Peyer's patch (tissue), 4 donors: ENCODE data around the gene SLC6A7. TPM values are rescaled to one million over a fixed set of nuclear protein-coding genes. Genes with fewer than 3 reads are reported as not detected.
A peak's percentile ranks its signal among the peaks of the same experiment; 100 is the strongest.

Experiments
- DNase-seq, 3 donors: peaks; one replicate each; pipeline ENCODE4 v3.0.0-alpha.2; 2017 to 2019
- H3K27ac ChIP-seq, 4 donors: fragments of 200-600 bp; sonication (generic); one replicate each; pipeline ENCODE4 v1.5.1; 2016 to 2019
- H3K27me3 ChIP-seq, 2 donors: fragments of 200-600 bp; sonication (generic); one replicate each; pipeline ENCODE4 v1.5.1; 2019
- H3K36me3 ChIP-seq, 3 donors: fragments of 200-600 bp; sonication (generic); one replicate each; pipeline ENCODE4 v1.5.1; 2016 to 2019
- H3K4me1 ChIP-seq, 4 donors: fragments of 200-600 bp; sonication (generic); one replicate each; pipeline ENCODE4 v1.5.1; 2016 to 2019
- H3K4me3 ChIP-seq, 4 donors: fragments of 200-600 bp; sonication (generic); 1 replicate in 3 of 4; 2 replicates in 1 of 4; pipeline ENCODE4 v1.5.1; 2016 to 2019; ENCODE audit warnings: mild to moderate bottlenecking in 1 of 4
- H3K9me3 ChIP-seq, 4 donors: fragments of 200-600 bp; sonication (generic); one replicate each; pipeline ENCODE4 v1.5.1; 2016 to 2019; ENCODE audit warnings: mild to moderate bottlenecking in 1 of 4
- CTCF ChIP-seq, 6 experiments: fragments of 450-650 bp in 4 of 6; fragments of 200-600 bp in 2 of 6; sonication (generic) in 1 of 6; IDR thresholded peaks; one replicate each; pipeline ENCODE4 v1.5.1; 2017 to 2019; ENCODE audit warnings: antibody characterized with exemption in 6 of 6, mild to moderate bottlenecking in 3 of 6, moderate library complexity in 1 of 6
- POLR2A ChIP-seq, 2 donors: fragments of 450-650 bp; IDR thresholded peaks; one replicate each; pipeline ENCODE4 v1.5.1; 2017; ENCODE audit warnings: antibody characterized with exemption in 2 of 2, mild to moderate bottlenecking in 2 of 2, moderate library complexity in 2 of 2
- total RNA-seq, 4 donors: library from RNA; depleted of rRNA; stranded (reverse); fragments of >200 nt; gene quantifications; one replicate each; pipeline ENCODE4 v1.1.0, GENCODE V29; 2016

Gene SLC6A7
- total RNA-seq, 4 donors from 2014 or later, result 12.3 to 41.6 (median 19.9) TPM

- no peaks in the 10 kb centered on the region for H3K36me3 ChIP-seq
- TF ChIP-seq POLR2A (IDR thresholded peaks at IDR 0.05) (no peak), CTCF (IDR thresholded peaks at IDR 0.05) (no peak)
These were observed 64.9 kb downstream of the SLC6A7 start for GRCh38 chr5:150254774-150255173.

GRCh38 chr5:150255659-150256409 is 66.0 kb downstream of the SLC6A7 start:
- Histone ChIP-seq H3K27me3 (no peaks in the 10 kb centered on the region), H3K4me3 (no peak overlapping the region), H3K36me3 (no peaks in the 10 kb centered on the region), H3K4me1 (no peaks in the 10 kb centered on the region), H3K9me3 (no peaks in the 10 kb centered on the region), H3K27ac (no peak overlapping the region)
- DNase-seq, result no peak
- TF ChIP-seq POLR2A (IDR thresholded peaks at IDR 0.05) (no peak), CTCF (IDR thresholded peaks at IDR 0.05) (no peak)

More at GRCh38 chr5:150254774-150255173, 64.9 kb downstream of the SLC6A7 start:
- DNase-seq, result no peak
- no peak overlapping the region for H3K27ac ChIP-seq
- H3K27me3 ChIP-seq, result no peaks in the 10 kb centered on the region
- H3K9me3 ChIP-seq, result no peaks in the 10 kb centered on the region
- no peak overlapping the region for H3K4me3 ChIP-seq
- H3K4me1 ChIP-seq, result no peaks in the 10 kb centered on the region

GRCh38 chr5:150256410-150257064 is 66.7 kb downstream of the SLC6A7 start:
- Histone ChIP-seq H3K27me3 (no peaks in the 10 kb centered on the region), H3K4me1 (no peaks in the 10 kb centered on the region), H3K27ac (no peak overlapping the region), H3K9me3 (no peaks in the 10 kb centered on the region), H3K36me3 (no peaks in the 10 kb centered on the region), H3K4me3 (no peak overlapping the region)
- no peak for DNase-seq
- TF ChIP-seq POLR2A (IDR thresholded peaks at IDR 0.05), result no peak
- TF ChIP-seq CTCF (IDR thresholded peaks at IDR 0.05), result peak in 1 of 6 experiments; percentile 4

DNA sequence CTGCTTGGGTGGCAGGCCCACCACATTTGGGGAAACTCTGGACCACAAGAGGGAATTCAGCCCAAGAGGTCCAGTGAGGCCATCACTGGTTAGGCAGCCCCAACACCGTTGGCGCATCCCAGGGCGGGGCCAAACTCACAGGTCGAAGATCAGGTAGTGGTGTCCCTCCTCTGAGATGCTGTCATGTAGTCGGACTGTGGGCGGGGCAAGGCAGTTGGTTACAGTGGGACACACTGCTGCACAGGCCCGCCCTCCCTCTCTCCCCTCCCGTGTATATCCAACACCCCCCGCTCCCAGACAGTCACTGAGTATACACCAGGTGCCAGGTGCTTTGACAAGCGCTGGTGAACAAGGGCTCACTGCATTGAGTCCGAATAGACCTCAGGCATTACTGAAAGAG is 67.6 kb downstream of the SLC6A7 start:
- H3K4me1 ChIP-seq, result no peaks in the 10 kb centered on the region
- TF ChIP-seq CTCF (IDR thresholded peaks at IDR 0.05), result no peak
- TF ChIP-seq POLR2A (IDR thresholded peaks at IDR 0.05), result no peak
- H3K4me3 ChIP-seq, result no peak overlapping the region
- no peak for DNase-seq
- H3K27me3 ChIP-seq, result no peaks in the 10 kb centered on the region
- H3K36me3 ChIP-seq, result no peaks in the 10 kb centered on the region
- H3K9me3 ChIP-seq, result no peaks in the 10 kb centered on the region
- H3K27ac ChIP-seq, result no peak overlapping the region

GRCh38 chr5:150258130-150258529 is 68.3 kb downstream of the SLC6A7 start:
- TF ChIP-seq POLR2A (IDR thresholded peaks at IDR 0.05) (no peak), CTCF (IDR thresholded peaks at IDR 0.05) (no peak)
- Histone ChIP-seq H3K9me3 (no peaks in the 10 kb centered on the region), H3K36me3 (no peaks in the 10 kb centered on the region), H3K4me3 (no peak overlapping the region), H3K4me1 (no peaks in the 10 kb centered on the region), H3K27ac (no peak overlapping the region), H3K27me3 (no peaks in the 10 kb centered on the region)
- DNase-seq, result no peak

Other genes starting within 250 kb of the SLC6A7 start
- not detected for gene PDE6A, start 245.3 kb upstream of the SLC6A7 start, total RNA-seq
- gene SLC26A2, start 229.3 kb upstream of the SLC6A7 start, total RNA-seq, result 10 to 100 TPM in 3 of 4 donors, 1 to 10 TPM in 1; 7.4 to 87.4 (median 52.1) TPM
- gene TIGD6, start 189.4 kb upstream of the SLC6A7 start, total RNA-seq, result 1 to 10 TPM; 1.2 to 4.5 (median 2.7) TPM
- 10 to 100 TPM; 24.3 to 45.0 (median 41.4) TPM for gene HMGXB3, start 189.3 kb upstream of the SLC6A7 start, total RNA-seq
- gene CSF1R, start 103.5 kb upstream of the SLC6A7 start, total RNA-seq, result 10 to 100 TPM in 3 of 4 donors, 1 to 10 TPM in 1; 2.1 to 24.8 (median 13.5) TPM
- 10 to 100 TPM; 17.5 to 87.5 (median 31.2) TPM for gene PDGFRB, start 34.2 kb upstream of the SLC6A7 start, total RNA-seq
- gene CDX1, start 23.3 kb upstream of the SLC6A7 start, total RNA-seq, result 100 to 1,000 TPM; 177 to 429 (median 370) TPM
- gene CAMK2A, start 99.7 kb downstream of the SLC6A7 start, total RNA-seq, result 1 to 10 TPM in 1 of 4 donors, not detected in 3; 1.2 TPM
- not detected for gene ARSI, start 112.8 kb downstream of the SLC6A7 start, total RNA-seq
- gene TCOF1, start 167.6 kb downstream of the SLC6A7 start, total RNA-seq, result 10 to 100 TPM; 19.4 to 85.0 (median 28.2) TPM
- 1,000 to 10,000 TPM in 2 of 4 donors, 100 to 1,000 TPM in 2; 759 to 2,006 (median 1,183) TPM for gene CD74, start 222.8 kb downstream of the SLC6A7 start, total RNA-seq